H54 (cell line): ENCODE data around the gene PCBP3.
"Not testable (repeated sequence)": the region's sequence is repeated elsewhere in the genome, so short reads cannot be mapped to it uniquely, and the experiment has no call there.

Source experiments
- DNase-seq: peaks from one replicate; pipeline ENCODE4 v3.0.0; 2011; ENCODE audit warnings: low spot score, mixed read lengths; ENCODE audit not compliant: insufficient read length
- FAIRE-seq: peaks from 3 replicates; lab custom pipeline; 2011; peaks lifted over from hg19 to GRCh38; lab: Jason Lieb, UNC
- POLR2A ChIP-seq: IDR thresholded peaks from 2 replicates; pipeline ENCODE4 v1.6.1; 2011; ENCODE audit warnings: low read depth, mild to moderate bottlenecking, low read length

The PCBP3 gene

DNA sequence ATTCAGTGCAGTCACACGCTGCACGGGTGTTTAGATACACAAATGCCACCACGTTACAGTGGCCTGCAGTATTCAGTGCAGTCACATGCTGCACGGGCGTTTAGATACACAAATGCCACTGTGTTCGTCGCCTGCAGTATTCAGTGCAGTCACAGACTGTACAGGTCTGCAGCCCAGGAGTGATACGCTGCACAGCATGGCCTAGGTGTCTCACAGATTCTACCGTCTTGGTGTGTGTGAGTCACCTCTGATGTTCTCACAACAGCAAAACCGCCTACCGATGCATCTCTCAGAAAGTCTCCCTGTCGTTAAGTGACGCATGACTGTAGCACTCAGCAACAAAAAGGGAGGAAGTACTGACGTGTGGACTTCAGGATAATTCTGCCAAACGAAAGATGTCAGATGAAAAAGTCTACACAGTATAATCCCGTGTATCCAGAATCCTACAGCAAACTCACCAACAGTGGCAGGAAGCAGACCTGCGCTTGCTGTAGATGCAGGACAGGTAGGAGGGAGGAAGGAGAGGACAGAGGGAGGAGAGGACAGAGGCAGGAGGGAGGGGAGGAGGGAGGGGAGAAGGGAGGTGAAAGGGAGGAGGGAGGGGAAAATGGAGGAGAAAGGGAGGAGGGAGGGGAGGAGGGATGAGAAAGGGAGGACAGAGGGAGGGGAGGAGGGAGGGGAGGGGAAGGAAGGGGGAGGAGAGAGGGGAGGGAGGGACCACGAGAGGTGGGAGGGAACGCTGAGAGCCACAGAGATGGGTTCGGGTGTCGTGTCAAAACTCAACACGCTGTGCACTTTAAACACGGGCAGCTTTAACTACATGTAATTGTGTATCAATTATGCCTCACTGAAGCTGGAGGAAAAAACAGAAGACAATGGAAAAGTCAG is 36.3 kb upstream of the PCBP3 start:
- FAIRE-seq (no peak), DNase-seq (peak; percentile 49)
- TF ChIP-seq POLR2A, result no peak

DNA sequence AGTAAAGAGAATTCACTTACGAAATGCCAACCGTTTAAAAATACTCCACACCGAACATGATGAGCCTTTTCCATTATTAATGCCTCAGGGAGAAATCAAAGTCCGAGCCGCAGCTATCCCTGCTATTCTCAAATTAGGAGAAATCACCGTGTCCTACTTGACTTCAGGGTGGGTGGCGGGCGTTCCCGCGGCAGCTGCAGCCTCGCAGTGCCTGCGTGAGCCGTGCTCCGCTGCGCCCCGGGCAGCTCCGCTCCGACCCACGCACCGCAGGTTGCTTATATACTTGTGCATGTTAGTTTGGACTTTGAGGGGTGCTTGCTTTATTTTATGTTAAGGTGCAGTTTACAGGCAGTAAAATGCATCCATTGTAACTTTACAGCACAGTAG is 35.6 kb upstream of the PCBP3 start:
- DNase-seq (no peak), FAIRE-seq (no peak)
- no peak for TF ChIP-seq POLR2A

- not testable (repeated sequence) for DNase-seq, FAIRE-seq
Observed at GRCh38 chr21:45608747-45609470, 34.6 kb upstream of the PCBP3 start.

- not testable (repeated sequence) for DNase-seq, FAIRE-seq
Observed at GRCh38 chr21:45609616-45610015, 33.9 kb upstream of the PCBP3 start.

DNA sequence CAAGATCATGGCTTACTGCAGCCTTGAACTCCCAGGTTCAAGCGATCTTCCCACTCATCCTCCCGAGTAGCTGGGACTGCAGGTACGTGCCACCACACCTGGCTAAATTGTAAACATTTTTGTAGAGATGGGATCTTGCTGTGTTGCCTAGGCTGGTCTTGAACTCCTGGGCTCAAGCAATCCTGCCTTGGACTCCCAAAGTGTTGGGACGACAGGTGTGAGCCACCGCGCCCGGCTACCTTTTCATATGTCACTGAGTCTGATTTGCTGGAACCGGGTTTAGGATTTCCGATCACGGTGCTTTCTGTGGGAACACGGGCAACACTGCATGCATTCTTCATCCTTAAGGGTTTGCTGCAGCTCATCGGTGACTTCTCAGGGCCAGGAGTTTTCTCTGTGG is 32.2 kb upstream of the PCBP3 start:
- DNase-seq, result no peak
- no peak for FAIRE-seq
- no peak for TF ChIP-seq POLR2A

- DNase-seq, result peak; percentile 86
- FAIRE-seq, result no peak
- TF ChIP-seq POLR2A, result peak; percentile 21; the same call in 1 of the 2 replicates
Observed at GRCh38 chr21:45611939-45612664, 31.4 kb upstream of the PCBP3 start.

- DNase-seq, FAIRE-seq: not testable (repeated sequence)
Observed at GRCh38 chr21:45612665-45613019, 30.9 kb upstream of the PCBP3 start.

GRCh38 chr21:45613396-45613795 is 30.1 kb upstream of the PCBP3 start:
- DNase-seq (no peak), FAIRE-seq (no peak)
- TF ChIP-seq POLR2A, result no peak

DNA sequence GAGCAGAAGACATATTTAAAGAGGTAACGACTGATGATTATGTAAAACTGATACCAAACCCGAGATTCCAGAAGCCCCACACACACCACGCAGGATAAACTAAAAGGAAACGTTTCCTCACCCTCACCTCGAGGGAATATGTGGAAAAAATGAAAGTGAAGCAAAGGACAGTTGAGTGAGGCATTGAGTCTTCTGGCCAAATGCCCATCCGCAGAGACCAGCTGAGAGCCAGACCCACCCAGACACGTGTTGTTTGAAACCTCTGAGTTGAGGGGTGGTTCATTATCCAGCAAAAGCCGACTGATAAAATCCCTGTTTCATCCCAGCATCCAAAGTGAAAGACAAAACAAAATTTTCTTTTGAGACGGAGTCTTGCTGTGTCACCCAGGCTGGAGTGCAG is 29.6 kb upstream of the PCBP3 start:
- no peak for TF ChIP-seq POLR2A
- no peak for FAIRE-seq
- no peak for DNase-seq

DNA sequence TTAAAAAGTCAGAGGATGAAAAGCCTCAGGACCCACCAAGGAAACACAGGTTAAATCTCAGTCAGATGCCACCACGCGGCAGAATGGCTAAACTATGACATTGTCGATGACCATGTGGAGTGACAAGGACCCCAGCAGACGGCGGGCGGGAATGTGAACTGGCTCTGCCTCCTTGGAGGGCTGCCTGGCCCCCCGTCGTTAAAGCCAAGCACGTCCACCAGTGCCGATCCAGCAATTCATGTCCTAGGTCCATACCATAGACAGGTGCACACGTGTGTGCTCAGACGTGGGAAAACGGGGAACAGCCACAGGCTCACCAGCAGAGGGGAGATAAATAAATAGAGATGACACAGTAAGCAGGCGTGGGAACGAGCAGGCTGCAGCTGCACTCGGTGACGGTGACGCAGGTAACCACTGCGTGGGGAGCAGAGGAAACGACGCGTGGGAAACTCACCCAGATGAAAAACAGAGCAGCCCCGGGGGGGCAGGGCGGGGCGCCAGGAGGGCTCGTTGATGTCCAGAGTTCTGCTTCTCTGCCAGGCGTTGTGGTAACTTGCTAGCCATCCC is 28.3 kb upstream of the PCBP3 start:
- FAIRE-seq (no peak), DNase-seq (no peak)
- no peak for TF ChIP-seq POLR2A

GRCh38 chr21:45617021-45617921 is 26.3 kb upstream of the PCBP3 start:
- DNase-seq (no peak), FAIRE-seq (no peak)
- no peak for TF ChIP-seq POLR2A

DNA sequence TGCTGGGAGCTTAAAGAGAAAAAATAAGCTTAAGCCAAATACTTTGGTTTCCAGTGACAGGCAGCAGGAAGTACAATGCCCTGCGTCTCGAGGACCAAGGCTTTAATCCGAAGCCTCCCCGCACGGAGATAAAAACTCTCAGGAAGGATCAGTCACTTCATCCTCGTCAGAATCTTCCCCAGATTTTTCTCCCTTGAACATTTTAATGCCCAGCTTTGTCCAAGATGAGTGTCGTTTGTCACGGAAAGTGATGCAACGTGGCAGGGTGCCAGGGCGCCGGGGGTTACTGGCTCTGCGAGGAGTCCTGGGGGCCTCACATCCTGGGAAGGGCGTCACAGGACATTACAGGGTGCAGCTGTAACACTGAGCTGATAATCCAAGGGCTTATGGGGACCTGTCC is 25.2 kb upstream of the PCBP3 start:
- FAIRE-seq (no peak), DNase-seq (no peak)
- no peak for TF ChIP-seq POLR2A
